ENCODE results near the gene TACC3. TPM values are rescaled to one million over a fixed set of nuclear protein-coding genes. Genes with fewer than 3 reads are reported as not detected.

The TACC3 gene
- total RNA-seq, 1 experiment from 2014 or later = 156 TPM

- Histone ChIP-seq H2AK5ac (ENCODE audit: insufficient read length, low read length) (no peak overlapping the region), H3K4ac (ENCODE audit: low read depth, low read length) (no peak overlapping the region), H4K91ac (ENCODE audit: insufficient read length, low read depth, low read length) (no peak overlapping the region), H2BK15ac (ENCODE audit: low read depth, low read length) (no peak overlapping the region), H4K5ac (ENCODE audit: insufficient read length, low read depth, low read length) (no peak overlapping the region), H2BK5ac (ENCODE audit: insufficient read length, low read length) (no peak overlapping the region), H3K27ac (ENCODE audit: insufficient read length, low read depth, low read length) (no peak overlapping the region), H3K79me2 (ENCODE audit: insufficient read depth, low read length) (peaks cover 22% of the 10 kb centered on the region; the same call in 1 of the 2 replicates), H2BK120ac (ENCODE audit: low read depth, low read length, poor library complexity, severe bottlenecking) (no peak overlapping the region), H4K8ac (replicated peaks; ENCODE audit: insufficient read length, low read depth, low read length) (no peak overlapping the region), H3K14ac (ENCODE audit: insufficient read depth, low read length) (no peak overlapping the region), H2BK12ac (ENCODE audit: insufficient read length, low read depth, low read length) (no peak overlapping the region), H2BK20ac (ENCODE audit: low read depth, low read length, poor library complexity, severe bottlenecking) (no peak overlapping the region), H3K9ac (ENCODE audit: extremely low read depth, insufficient read length, low read length) (no peak overlapping the region), H3K9me3 (ENCODE audit: control insufficient read depth, low read depth, low read length) (no peaks in the 10 kb centered on the region), H3K27me3 (ENCODE audit: insufficient read depth, low read length) (no peaks in the 10 kb centered on the region), H4K20me1 (ENCODE audit: control insufficient read depth, insufficient read depth, insufficient read length) (peaks cover 2% of the 10 kb centered on the region), H2AFZ (ENCODE audit: low read length) (no peak overlapping the region), H3K79me1 (ENCODE audit: insufficient read depth, low read depth, low read length, poor library complexity, severe bottlenecking) (peaks cover 16% of the 10 kb centered on the region), H3K56ac (ENCODE audit: insufficient read length, low read depth, low read length) (no peak overlapping the region), H3K4me2 (ENCODE audit: insufficient read depth, insufficient read length, low read length) (no peak overlapping the region), H3K18ac (ENCODE audit: insufficient read length, low read depth, low read length) (no peak overlapping the region), H3K23me2 (ENCODE audit: insufficient read length, low read depth, low read length, poor library complexity, severe bottlenecking) (peaks cover 10% of the 10 kb centered on the region), H3K23ac (ENCODE audit: insufficient read length, low read depth, low read length) (no peak overlapping the region), H3T11ph (ENCODE audit: low read length) (no peak overlapping the region), H3K4me1 (ENCODE audit: insufficient read depth, low read length) (no peaks in the 10 kb centered on the region)
- peak; percentile 25 for DNase-seq
- peaks cover 20 to 25% of the 10 kb centered on the region in 2 experiments for H3K4me1 Mint-ChIP-seq
- peaks cover 55 to 75% (median 75%) of the 10 kb centered on the region in 3 experiments for H3K36me3 Mint-ChIP-seq (ENCODE audit: insufficient read depth in 1 of 3, low read depth in 3 of 3)
- H3K9me3 Mint-ChIP-seq = no peaks in the 10 kb centered on the region
- no CpG with 5 or more reads among the region's 10 CpGs for WGBS (ENCODE audit: extremely low coverage, insufficient read length, low lambda C conversion rate)
- no peaks in the 10 kb centered on the region; the same call in 1 of the 2 replicates for H3K27me3 Mint-ChIP-seq (ENCODE audit: low read depth)
- peak overlapping the region in 1 of 3 experiments; percentile 89; a peak in 2 of 7 replicates for H3K27ac Mint-ChIP-seq
- TF ChIP-seq CTCF (conservative IDR thresholded peaks at IDR 0.05) = no peak
- H3K4me3 Mint-ChIP-seq = no peak overlapping the region
These were observed 4.2 kb downstream of the TACC3 start for GRCh38 chr4:1725521-1725920.
